ENCODE data around the gene SPATA16.

SPATA16 gene

DNA sequence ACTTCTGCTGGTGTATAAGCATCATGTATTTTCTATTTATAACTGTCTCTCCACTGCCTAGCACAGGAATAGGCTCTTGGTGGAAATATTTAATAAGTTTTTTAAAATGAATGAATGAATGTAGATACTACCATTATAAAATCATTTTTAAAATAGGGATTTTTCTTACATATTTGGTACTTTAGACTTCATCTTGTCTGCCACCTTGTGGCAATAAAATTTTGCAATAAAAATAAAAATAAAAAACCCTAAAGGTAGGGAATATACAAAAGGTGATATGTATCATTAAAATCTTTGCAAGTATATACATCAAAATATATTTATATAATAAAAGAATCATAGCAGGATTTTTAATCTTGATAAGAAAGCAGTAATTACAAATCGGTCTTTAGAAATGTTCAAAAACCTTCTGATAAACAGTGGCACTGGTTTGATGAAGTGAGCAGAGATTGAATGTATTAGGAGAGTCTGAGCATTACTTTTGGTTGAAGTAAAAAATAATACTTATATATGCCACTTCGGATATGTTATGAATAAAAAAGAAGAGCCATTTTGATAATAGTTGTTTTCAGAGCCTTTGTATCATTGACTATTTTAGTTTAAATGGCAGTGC, 95.2 kb downstream of the SPATA16 start:
- H3K36me3 ChIP-seq (ENCODE audit: insufficient read depth, low read length): no peaks in the 10 kb centered on the region
- no peaks in the 10 kb centered on the region for H3K9me3 ChIP-seq (ENCODE audit: insufficient read depth, low read length, severe bottlenecking)
- H3K27ac ChIP-seq (ENCODE audit: low read length): no peak overlapping the region
- no peak overlapping the region for H3K9ac ChIP-seq (ENCODE audit: low read depth, low read length)
- no peaks in the 10 kb centered on the region for H3K4me1 ChIP-seq (ENCODE audit: insufficient read depth, low read length)
- no peaks in the 10 kb centered on the region for H3K27me3 ChIP-seq (ENCODE audit: insufficient read depth, low read length, poor library complexity)
- ATAC-seq (ENCODE audit: insufficient read depth, low read depth) (no peak), DNase-seq (no peak)
- no peaks in the 10 kb centered on the region for H4K20me1 ChIP-seq (ENCODE audit: insufficient read depth, low read length)
- no peak overlapping the region for H3K4me3 ChIP-seq (ENCODE audit: low read depth in 1 of 2, low read length in 2 of 2)
- TF ChIP-seq, protein P1, sequence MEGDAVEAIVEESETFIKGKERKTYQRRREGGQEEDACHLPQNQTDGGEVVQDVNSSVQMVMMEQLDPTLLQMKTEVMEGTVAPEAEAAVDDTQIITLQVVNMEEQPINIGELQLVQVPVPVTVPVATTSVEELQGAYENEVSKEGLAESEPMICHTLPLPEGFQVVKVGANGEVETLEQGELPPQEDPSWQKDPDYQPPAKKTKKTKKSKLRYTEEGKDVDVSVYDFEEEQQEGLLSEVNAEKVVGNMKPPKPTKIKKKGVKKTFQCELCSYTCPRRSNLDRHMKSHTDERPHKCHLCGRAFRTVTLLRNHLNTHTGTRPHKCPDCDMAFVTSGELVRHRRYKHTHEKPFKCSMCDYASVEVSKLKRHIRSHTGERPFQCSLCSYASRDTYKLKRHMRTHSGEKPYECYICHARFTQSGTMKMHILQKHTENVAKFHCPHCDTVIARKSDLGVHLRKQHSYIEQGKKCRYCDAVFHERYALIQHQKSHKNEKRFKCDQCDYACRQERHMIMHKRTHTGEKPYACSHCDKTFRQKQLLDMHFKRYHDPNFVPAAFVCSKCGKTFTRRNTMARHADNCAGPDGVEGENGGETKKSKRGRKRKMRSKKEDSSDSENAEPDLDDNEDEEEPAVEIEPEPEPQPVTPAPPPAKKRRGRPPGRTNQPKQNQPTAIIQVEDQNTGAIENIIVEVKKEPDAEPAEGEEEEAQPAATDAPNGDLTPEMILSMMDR (IDR thresholded peaks at IDR 0.05; ENCODE audit: borderline replicate concordance, extremely low read depth, low read length, poor library complexity, severe bottlenecking): peak; percentile 15
- TF ChIP-seq EZH2 (IDR thresholded peaks at IDR 0.05; ENCODE audit: borderline replicate concordance, low read depth, low read length, severe bottlenecking): no peak
- H2AFZ ChIP-seq (ENCODE audit: low read depth, low read length): no peak overlapping the region
- no peak overlapping the region for H3K4me2 ChIP-seq (ENCODE audit: insufficient read depth, low read length)
- H3K79me2 ChIP-seq (ENCODE audit: insufficient read depth, low read length): no peaks in the 10 kb centered on the region

DNA sequence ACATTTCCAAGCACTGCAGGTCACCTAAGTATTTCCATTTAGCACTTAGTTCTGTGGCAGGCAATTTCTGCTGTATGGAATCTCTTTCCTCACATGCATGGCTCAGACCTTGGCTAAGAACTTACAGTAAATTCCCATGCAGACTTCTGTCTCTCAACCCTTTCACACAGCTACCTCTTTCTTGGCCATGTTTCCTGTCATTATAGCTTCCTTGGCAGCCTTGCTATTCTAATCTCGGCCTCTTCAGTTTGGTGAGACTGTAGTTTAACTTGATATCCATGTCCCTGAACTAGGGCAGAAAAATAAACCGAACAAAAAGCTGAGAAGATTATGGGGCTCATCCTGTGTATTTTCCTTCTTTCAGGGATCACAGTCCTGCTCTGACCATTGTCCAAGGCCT, 96.0 kb downstream of the SPATA16 start:
- no peaks in the 10 kb centered on the region for H3K27me3 ChIP-seq (ENCODE audit: insufficient read depth, low read length, poor library complexity)
- H3K27ac ChIP-seq (ENCODE audit: low read length): no peak overlapping the region
- no peak overlapping the region for H3K4me2 ChIP-seq (ENCODE audit: insufficient read depth, low read length)
- H3K36me3 ChIP-seq (ENCODE audit: insufficient read depth, low read length): no peaks in the 10 kb centered on the region
- no peak for TF ChIP-seq EZH2 (IDR thresholded peaks at IDR 0.05; ENCODE audit: borderline replicate concordance, low read depth, low read length, severe bottlenecking)
- TF ChIP-seq, protein P1 (IDR thresholded peaks at IDR 0.05; ENCODE audit: borderline replicate concordance, extremely low read depth, low read length, poor library complexity, severe bottlenecking): no peak
- no peaks in the 10 kb centered on the region for H3K4me1 ChIP-seq (ENCODE audit: insufficient read depth, low read length)
- H4K20me1 ChIP-seq (ENCODE audit: insufficient read depth, low read length): no peaks in the 10 kb centered on the region
- H3K4me3 ChIP-seq (ENCODE audit: low read depth in 1 of 2, low read length in 2 of 2): no peak overlapping the region
- ATAC-seq (ENCODE audit: insufficient read depth, low read depth): no peak
- no peak overlapping the region for H2AFZ ChIP-seq (ENCODE audit: low read depth, low read length)
- no peaks in the 10 kb centered on the region for H3K9me3 ChIP-seq (ENCODE audit: insufficient read depth, low read length, severe bottlenecking)
- H3K9ac ChIP-seq (ENCODE audit: low read depth, low read length): no peak overlapping the region
- DNase-seq: no peak
- no peaks in the 10 kb centered on the region for H3K79me2 ChIP-seq (ENCODE audit: insufficient read depth, low read length)

DNA sequence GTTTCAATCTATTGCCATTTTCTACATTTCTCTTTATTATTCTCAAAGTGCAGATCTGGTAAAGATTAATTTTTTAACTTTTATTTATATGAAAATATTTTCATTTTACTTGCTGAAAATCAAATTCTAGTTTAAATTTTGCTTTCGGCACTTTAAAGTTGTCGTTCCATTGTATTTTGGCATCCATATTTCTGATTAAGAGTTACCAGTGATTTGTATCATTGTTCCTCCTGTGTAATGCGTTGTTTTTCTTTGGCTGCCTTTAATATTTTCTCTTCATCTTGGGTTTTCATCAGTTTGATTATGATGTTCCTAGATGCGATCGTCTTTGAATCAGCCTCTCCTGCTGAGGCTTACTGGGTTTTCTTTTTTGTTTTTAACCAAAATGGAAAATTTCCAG, 97.3 kb downstream of the SPATA16 start:
- no peaks in the 10 kb centered on the region for H3K4me1 ChIP-seq (ENCODE audit: insufficient read depth, low read length)
- DNase-seq (no peak), ATAC-seq (ENCODE audit: insufficient read depth, low read depth) (no peak)
- H4K20me1 ChIP-seq (ENCODE audit: insufficient read depth, low read length): no peaks in the 10 kb centered on the region
- no peak overlapping the region for H3K4me3 ChIP-seq (ENCODE audit: low read depth in 1 of 2, low read length in 2 of 2)
- no peaks in the 10 kb centered on the region for H3K79me2 ChIP-seq (ENCODE audit: insufficient read depth, low read length)
- no peak overlapping the region for H3K9ac ChIP-seq (ENCODE audit: low read depth, low read length)
- H3K9me3 ChIP-seq (ENCODE audit: insufficient read depth, low read length, severe bottlenecking): no peaks in the 10 kb centered on the region
- no peaks in the 10 kb centered on the region for H3K36me3 ChIP-seq (ENCODE audit: insufficient read depth, low read length)
- H3K27me3 ChIP-seq (ENCODE audit: insufficient read depth, low read length, poor library complexity): no peaks in the 10 kb centered on the region
- no peak overlapping the region for H3K4me2 ChIP-seq (ENCODE audit: insufficient read depth, low read length)
- H3K27ac ChIP-seq (ENCODE audit: low read length): no peak overlapping the region
- no peak overlapping the region for H2AFZ ChIP-seq (ENCODE audit: low read depth, low read length)
- TF ChIP-seq EZH2 (IDR thresholded peaks at IDR 0.05; ENCODE audit: borderline replicate concordance, low read depth, low read length, severe bottlenecking): no peak
- TF ChIP-seq, protein P1 (IDR thresholded peaks at IDR 0.05; ENCODE audit: borderline replicate concordance, extremely low read depth, low read length, poor library complexity, severe bottlenecking): no peak
